ENCODE results near the gene CAPN14. TPM values are rescaled to one million over a fixed set of nuclear protein-coding genes. Genes with fewer than 3 reads are reported as not detected.

Gene CAPN14
- total and polyA plus RNA-seq, 7 experiments from 2014 or later: 0.16 to 0.92 (median 0.59) TPM

DNA sequence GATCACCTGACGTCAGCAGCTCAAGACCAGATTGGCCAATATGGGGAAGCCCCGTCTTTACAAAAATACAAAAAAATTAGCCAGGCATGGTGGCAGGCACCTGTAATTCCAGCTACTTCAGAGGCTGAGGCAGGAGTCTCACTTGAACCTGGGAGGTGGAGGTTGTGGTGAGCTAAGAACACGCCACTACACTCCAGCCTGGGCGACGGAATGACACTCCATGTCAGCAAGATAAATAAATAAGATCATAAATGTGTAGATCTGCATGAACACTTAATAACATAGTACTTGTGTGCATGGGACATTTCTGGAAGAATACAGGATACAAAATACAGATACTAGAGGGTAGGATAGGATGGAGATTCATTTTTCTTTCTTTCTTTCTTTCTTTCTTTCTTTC lies 25.7 kb upstream of the CAPN14 start:
- peaks cover 0 to 28% (median 6%) of the 10 kb centered on the region in 5 donors for H3K36me3 Mint-ChIP-seq
- H3K4me1 ChIP-seq (ENCODE audit: control insufficient read depth in 2 of 2, insufficient read depth in 2 of 2, low read length in 2 of 2): no peaks in the 10 kb centered on the region
- no peak overlapping the region for H3K27ac ChIP-seq (ENCODE audit: low read depth, low read length)
- ChIA-PET POLR2A (no interaction called here), CTCF (no interaction called here)
- peak overlapping the region in 1 of 9 donors; percentile 34 for H3K27ac Mint-ChIP-seq
- no peak overlapping the region for H3K4me3 Mint-ChIP-seq
- intact Hi-C loops (cut with micrococcal nuclease): no loop called here
- no peaks in the 10 kb centered on the region for H3K27me3 ChIP-seq (ENCODE audit: control insufficient read depth in 2 of 2, insufficient read depth in 2 of 2, low read length in 2 of 2)
- DNase-seq: no peak
- H3K9me3 Mint-ChIP-seq: no peaks in the 10 kb centered on the region
- H3K9me3 ChIP-seq (ENCODE audit: control insufficient read depth in 2 of 3, low read length in 3 of 3): no peaks in the 10 kb centered on the region
- no peaks in the 10 kb centered on the region for H3K27me3 Mint-ChIP-seq
- ATAC-seq: no peak
- H3K4me3 ChIP-seq (ENCODE audit: low read length): no peak overlapping the region
- no peaks in the 10 kb centered on the region for H3K36me3 ChIP-seq (ENCODE audit: control insufficient read depth in 2 of 3, insufficient read depth in 3 of 3, low read length in 3 of 3)
- H3K4me1 Mint-ChIP-seq: peaks cover 0 to 10% (median 0%) of the 10 kb centered on the region in 7 donors

DNA sequence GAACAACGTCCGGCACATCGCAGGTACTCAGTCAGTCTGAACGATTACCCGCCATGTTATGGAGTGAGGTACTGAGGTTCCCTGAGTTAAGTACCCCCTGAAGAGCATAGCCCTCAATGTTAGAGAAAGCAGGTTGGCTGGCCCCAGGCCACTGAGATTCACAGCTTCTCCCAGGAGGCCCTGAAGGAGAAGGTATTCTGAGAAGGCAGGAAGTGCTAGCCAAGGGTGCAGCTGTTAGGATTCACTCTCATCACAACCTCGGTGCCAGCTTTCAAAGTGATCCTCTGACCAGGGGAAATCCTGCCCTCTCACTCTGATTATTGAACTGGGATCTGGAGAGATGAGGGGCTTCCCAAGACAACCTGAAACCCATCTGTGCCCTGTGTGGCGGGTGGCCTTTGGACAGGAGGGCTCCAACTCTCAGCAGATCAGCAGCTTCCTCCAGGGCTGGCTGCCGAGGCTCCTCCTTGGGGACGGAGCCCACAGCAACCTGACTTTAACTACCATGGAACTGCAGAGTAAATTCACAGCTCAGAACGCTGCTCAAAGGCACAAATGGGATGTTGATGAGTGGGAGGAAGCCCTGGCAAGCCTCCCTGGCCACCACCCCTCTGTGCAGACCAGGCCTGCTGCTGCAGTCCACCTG lies 24.4 kb upstream of the CAPN14 start:
- no peak for DNase-seq
- no peak overlapping the region for H3K27ac Mint-ChIP-seq
- POLR2A ChIA-PET: no interaction called here
- H3K4me1 Mint-ChIP-seq: peaks cover 0 to 10% (median 3%) of the 10 kb centered on the region in 7 donors
- H3K36me3 Mint-ChIP-seq: peaks cover 0 to 22% (median 6%) of the 10 kb centered on the region in 5 donors
- intact Hi-C loops (cut with micrococcal nuclease): no loop called here
- H3K27me3 Mint-ChIP-seq: no peaks in the 10 kb centered on the region
- H3K27ac ChIP-seq (ENCODE audit: low read depth, low read length): no peak overlapping the region
- H3K9me3 ChIP-seq (ENCODE audit: control insufficient read depth in 2 of 3, low read length in 3 of 3): no peaks in the 10 kb centered on the region
- H3K27me3 ChIP-seq (ENCODE audit: control insufficient read depth in 2 of 2, insufficient read depth in 2 of 2, low read length in 2 of 2): no peaks in the 10 kb centered on the region
- no peak overlapping the region for H3K4me3 Mint-ChIP-seq
- H3K4me1 ChIP-seq (ENCODE audit: control insufficient read depth in 2 of 2, insufficient read depth in 2 of 2, low read length in 2 of 2): no peaks in the 10 kb centered on the region
- CTCF ChIA-PET: no interaction called here
- no peaks in the 10 kb centered on the region for H3K9me3 Mint-ChIP-seq
- no peaks in the 10 kb centered on the region for H3K36me3 ChIP-seq (ENCODE audit: control insufficient read depth in 2 of 3, insufficient read depth in 3 of 3, low read length in 3 of 3)
- ATAC-seq: no peak
- H3K4me3 ChIP-seq (ENCODE audit: low read length): no peak overlapping the region

DNA sequence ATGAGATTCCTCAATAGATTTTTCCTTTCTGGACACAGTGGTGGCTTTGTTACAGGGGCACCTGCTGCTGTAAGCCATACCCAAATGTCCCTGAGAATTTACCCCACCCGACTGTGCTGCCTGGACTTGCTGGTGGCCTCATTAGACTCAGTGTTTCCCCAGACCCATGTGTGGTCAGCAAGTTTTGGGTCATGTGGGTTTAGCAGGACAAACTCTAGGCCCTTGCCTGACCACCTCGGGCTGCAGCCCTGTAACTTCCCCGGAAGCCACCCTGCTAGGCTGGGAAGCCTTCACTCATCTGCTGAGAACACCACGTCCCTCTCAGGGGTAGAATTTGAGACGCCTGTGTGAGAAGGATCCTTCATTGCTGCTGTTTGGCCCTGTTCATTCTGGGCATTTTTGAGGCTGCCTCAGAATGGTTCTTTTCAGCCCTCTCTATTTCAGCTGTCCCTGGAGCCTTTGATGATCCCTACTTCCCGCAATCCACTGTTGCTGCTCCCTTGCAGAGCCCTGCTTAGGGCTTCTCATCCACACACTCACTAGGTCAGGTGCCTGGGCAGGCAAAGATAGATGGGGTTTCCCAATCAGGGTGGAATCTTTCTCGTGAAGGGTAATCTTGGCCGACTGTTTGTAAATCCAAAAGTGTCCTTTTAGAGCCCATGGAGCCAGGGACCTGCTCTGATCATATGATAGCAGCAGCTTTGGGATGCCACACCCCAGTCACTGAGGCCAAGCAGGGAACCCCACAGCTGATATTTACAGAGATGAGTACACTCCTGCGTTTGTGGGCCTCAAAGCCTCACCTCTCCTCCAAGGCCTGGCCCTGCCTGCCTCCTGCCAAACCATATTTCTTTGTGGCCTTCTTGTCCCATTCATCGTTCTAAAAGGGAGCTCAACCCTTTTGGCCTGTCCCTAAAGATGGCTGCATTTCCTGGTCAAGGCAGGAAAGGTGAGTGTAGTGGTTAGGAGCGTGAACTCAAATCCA lies 23.4 kb upstream of the CAPN14 start:
- no peak for ATAC-seq
- H3K36me3 ChIP-seq (ENCODE audit: control insufficient read depth in 2 of 3, insufficient read depth in 3 of 3, low read length in 3 of 3): no peaks in the 10 kb centered on the region
- H3K27me3 ChIP-seq (ENCODE audit: control insufficient read depth in 2 of 2, insufficient read depth in 2 of 2, low read length in 2 of 2): no peaks in the 10 kb centered on the region
- H3K9me3 ChIP-seq (ENCODE audit: control insufficient read depth in 2 of 3, low read length in 3 of 3): no peaks in the 10 kb centered on the region
- ChIA-PET POLR2A (no interaction called here), CTCF (no interaction called here)
- H3K4me3 ChIP-seq (ENCODE audit: low read length): no peak overlapping the region
- no peaks in the 10 kb centered on the region for H3K27me3 Mint-ChIP-seq
- peaks cover 3 to 14% (median 9%) of the 10 kb centered on the region in 7 donors for H3K4me1 Mint-ChIP-seq
- DNase-seq: no peak
- no peaks in the 10 kb centered on the region for H3K4me1 ChIP-seq (ENCODE audit: control insufficient read depth in 2 of 2, insufficient read depth in 2 of 2, low read length in 2 of 2)
- peak overlapping the region in 1 of 9 donors; percentile 76 for H3K27ac Mint-ChIP-seq
- H3K36me3 Mint-ChIP-seq: peaks cover 0 to 15% (median 0%) of the 10 kb centered on the region in 5 donors
- H3K27ac ChIP-seq (ENCODE audit: low read depth, low read length): no peak overlapping the region
- no peak overlapping the region for H3K4me3 Mint-ChIP-seq
- no peaks in the 10 kb centered on the region for H3K9me3 Mint-ChIP-seq
- intact Hi-C loops (cut with micrococcal nuclease): no loop called here

DNA sequence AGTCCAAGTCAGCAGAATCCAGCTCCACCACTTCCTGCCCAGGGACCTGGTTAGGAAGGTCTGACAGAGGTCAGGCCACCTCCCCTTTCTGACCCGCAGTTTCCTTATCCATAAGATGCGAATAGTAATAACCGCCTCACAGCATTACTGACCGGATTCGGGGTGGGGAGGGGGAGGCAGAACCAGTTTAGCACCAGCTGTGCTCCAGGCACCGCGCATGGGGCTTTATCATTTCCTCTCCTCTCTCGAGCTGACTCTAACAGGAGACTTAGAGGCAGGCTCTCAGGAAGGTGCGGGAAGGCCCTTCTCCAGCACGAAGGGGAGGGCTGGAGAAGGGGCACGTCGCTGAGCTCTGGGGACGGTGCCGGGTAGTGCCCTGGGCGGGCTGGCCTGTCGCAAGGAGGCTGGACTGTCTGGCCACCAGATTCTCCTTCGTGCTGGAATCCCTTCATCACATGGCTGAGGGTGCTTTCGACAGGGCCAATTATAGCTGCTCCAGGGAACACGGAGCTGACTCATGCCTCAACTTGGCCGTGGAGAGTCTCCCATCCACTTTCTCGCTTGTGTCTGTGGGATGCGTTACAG lies 22.4 kb upstream of the CAPN14 start:
- Histone ChIP-seq H3K4me1 (ENCODE audit: control insufficient read depth in 2 of 2, insufficient read depth in 2 of 2, low read length in 2 of 2) (peaks cover 4 to 5% of the 10 kb centered on the region in 2 donors), H3K27ac (ENCODE audit: low read depth, low read length) (no peak overlapping the region), H3K36me3 (ENCODE audit: control insufficient read depth in 2 of 3, insufficient read depth in 3 of 3, low read length in 3 of 3) (no peaks in the 10 kb centered on the region), H3K4me3 (ENCODE audit: low read length) (no peak overlapping the region), H3K27me3 (ENCODE audit: control insufficient read depth in 2 of 2, insufficient read depth in 2 of 2, low read length in 2 of 2) (no peaks in the 10 kb centered on the region), H3K9me3 (ENCODE audit: control insufficient read depth in 2 of 3, low read length in 3 of 3) (no peaks in the 10 kb centered on the region)
- DNase-seq (no peak), ATAC-seq (peak; percentile 14)
- Mint-ChIP-seq H3K4me3 (no peak overlapping the region), H3K36me3 (peaks cover 0 to 11% (median 0%) of the 10 kb centered on the region in 5 donors), H3K9me3 (no peaks in the 10 kb centered on the region), H3K27ac (no peak overlapping the region), H3K27me3 (no peaks in the 10 kb centered on the region), H3K4me1 (peaks cover 11 to 24% (median 16%) of the 10 kb centered on the region in 7 donors)
- ChIA-PET CTCF (no interaction called here), POLR2A (no interaction called here)
- intact Hi-C loops (cut with micrococcal nuclease): no loop called here

DNA sequence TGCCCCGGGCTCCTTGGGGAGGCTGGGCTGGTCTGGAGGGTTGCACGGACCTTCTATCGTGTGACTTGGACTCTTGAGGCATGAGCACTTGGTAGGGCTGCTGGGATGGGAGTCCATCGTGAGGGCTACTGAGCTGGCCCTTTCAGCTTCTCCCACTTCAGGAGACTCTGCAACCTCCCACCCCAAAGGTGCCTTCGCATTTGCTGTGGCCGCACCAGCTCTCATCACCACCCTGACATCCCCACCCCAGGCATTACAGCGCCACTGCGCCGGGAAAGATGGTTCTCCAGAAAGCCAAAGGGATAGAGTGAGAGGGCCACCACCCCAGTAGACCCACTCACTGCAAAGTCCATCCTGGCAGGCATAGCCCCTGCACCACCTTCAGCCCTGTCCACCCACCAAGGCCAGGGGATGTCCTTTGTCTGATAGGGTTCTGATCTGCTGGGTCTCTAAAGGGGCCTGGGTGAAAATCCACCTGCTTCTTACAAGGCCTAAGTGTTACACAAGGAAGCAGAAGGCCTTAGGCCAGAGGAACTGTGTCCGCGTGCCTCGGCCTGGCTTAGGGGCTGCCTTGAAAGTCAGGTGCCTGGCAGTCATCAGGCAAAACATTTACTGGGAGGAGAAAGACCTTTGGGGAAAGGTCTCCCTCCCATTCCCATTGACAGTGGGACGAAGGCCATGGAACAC lies 21.7 kb upstream of the CAPN14 start:
- Histone ChIP-seq H3K4me1 (ENCODE audit: control insufficient read depth in 2 of 2, insufficient read depth in 2 of 2, low read length in 2 of 2) (peaks cover 4 to 5% of the 10 kb centered on the region in 2 donors), H3K27ac (ENCODE audit: low read depth, low read length) (no peak overlapping the region), H3K9me3 (ENCODE audit: control insufficient read depth in 2 of 3, low read length in 3 of 3) (no peaks in the 10 kb centered on the region), H3K27me3 (ENCODE audit: control insufficient read depth in 2 of 2, insufficient read depth in 2 of 2, low read length in 2 of 2) (no peaks in the 10 kb centered on the region), H3K4me3 (ENCODE audit: low read length) (no peak overlapping the region), H3K36me3 (ENCODE audit: control insufficient read depth in 2 of 3, insufficient read depth in 3 of 3, low read length in 3 of 3) (no peaks in the 10 kb centered on the region)
- DNase-seq (no peak), ATAC-seq (no peak)
- CTCF ChIA-PET: no interaction called here
- Mint-ChIP-seq H3K4me3 (no peak overlapping the region), H3K27me3 (no peaks in the 10 kb centered on the region), H3K4me1 (peaks cover 11 to 25% (median 18%) of the 10 kb centered on the region in 7 donors), H3K27ac (no peak overlapping the region), H3K9me3 (no peaks in the 10 kb centered on the region), H3K36me3 (peaks cover 0 to 5% (median 0%) of the 10 kb centered on the region in 5 donors)
- POLR2A ChIA-PET: no interaction called here
- intact Hi-C loops (cut with micrococcal nuclease): no loop called here

DNA sequence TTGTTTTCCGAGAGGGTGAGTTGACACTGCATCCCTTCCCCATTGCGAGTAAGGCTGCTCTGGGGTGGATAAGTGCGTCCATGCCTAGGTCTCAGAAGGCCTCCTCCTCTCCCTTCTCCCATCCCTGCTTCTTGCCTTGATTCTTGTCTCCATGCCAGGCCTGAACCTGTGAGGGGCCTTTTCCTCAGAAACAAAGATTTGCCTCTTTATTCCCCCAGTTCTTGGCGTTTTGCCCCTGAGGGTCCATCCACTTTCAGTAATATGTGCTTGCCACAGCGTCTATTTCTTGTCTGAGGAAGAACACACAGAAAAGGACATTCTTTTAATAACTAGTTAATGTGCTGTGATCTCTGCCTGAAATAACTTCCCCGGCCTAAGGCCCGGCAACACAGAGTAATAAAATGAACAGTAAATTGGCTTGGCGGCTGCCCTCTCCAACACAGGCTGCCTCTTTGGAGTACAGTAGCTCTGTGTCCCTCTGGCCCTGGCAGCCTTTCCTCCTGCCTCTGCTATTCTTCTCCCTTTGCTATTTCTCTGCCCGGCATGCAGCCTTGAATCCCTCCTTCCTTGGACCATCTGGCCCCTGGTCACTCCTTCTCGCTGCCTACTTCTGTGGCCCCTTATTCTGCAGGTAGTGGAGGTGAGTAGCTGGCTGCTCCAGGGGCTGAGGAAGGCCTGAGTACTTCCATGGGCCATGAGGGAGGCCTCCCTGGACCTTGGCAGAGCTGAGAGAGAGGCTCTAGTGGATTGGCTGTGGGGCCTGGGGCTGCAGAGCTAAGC lies 21.0 kb upstream of the CAPN14 start:
- Histone ChIP-seq H3K9me3 (ENCODE audit: control insufficient read depth in 2 of 3, low read length in 3 of 3) (no peaks in the 10 kb centered on the region), H3K4me3 (ENCODE audit: low read length) (no peak overlapping the region), H3K27me3 (ENCODE audit: control insufficient read depth in 2 of 2, insufficient read depth in 2 of 2, low read length in 2 of 2) (no peaks in the 10 kb centered on the region), H3K4me1 (ENCODE audit: control insufficient read depth in 2 of 2, insufficient read depth in 2 of 2, low read length in 2 of 2) (peaks cover 4 to 10% of the 10 kb centered on the region in 2 donors), H3K27ac (ENCODE audit: low read depth, low read length) (no peak overlapping the region), H3K36me3 (ENCODE audit: control insufficient read depth in 2 of 3, insufficient read depth in 3 of 3, low read length in 3 of 3) (no peaks in the 10 kb centered on the region)
- ATAC-seq (no peak), DNase-seq (no peak)
- Mint-ChIP-seq H3K27me3 (no peaks in the 10 kb centered on the region), H3K4me3 (peak overlapping the region in 1 of 10 donors; percentile 7), H3K4me1 (peaks cover 12 to 28% (median 23%) of the 10 kb centered on the region in 7 donors), H3K9me3 (no peaks in the 10 kb centered on the region), H3K36me3 (peaks cover 0 to 4% (median 0%) of the 10 kb centered on the region in 5 donors), H3K27ac (no peak overlapping the region)
- ChIA-PET CTCF (no interaction called here), POLR2A (no interaction called here)
- intact Hi-C loops (cut with micrococcal nuclease): no loop called here

Measured in naive thymus-derived CD4-positive, alpha-beta T cell (primary cell).